NCI-H1436 (cell line): ENCODE results near the gene STPG4.

Experiments
- DNase-seq: peaks from one replicate; lab custom pipeline; 2025; lab: John Stamatoyannopoulos, UW

STPG4 gene

GRCh38 chr2:47054036-47054555 lies 101.0 kb downstream of the STPG4 start:
- no peak for DNase-seq

DNA sequence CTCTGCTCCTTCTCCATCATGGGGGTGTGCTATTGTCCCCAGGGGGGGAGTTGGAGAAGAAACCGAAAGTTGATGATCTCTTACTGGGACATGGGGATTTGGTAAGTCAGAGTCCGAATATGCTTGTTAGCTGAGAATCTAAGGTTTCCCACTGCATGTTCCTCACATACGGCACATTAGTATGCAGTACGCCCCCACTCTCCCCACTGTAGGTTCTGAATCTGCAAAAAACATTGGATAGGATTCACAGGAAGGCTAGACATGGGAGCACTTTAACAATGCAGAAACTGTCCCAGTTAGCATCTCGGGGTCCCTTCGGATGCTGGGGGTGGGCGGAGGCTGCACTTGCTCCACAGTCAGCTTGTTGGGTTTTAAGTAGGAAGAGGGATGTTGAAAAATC lies 102.3 kb downstream of the STPG4 start:
- DNase-seq = no peak

DNA sequence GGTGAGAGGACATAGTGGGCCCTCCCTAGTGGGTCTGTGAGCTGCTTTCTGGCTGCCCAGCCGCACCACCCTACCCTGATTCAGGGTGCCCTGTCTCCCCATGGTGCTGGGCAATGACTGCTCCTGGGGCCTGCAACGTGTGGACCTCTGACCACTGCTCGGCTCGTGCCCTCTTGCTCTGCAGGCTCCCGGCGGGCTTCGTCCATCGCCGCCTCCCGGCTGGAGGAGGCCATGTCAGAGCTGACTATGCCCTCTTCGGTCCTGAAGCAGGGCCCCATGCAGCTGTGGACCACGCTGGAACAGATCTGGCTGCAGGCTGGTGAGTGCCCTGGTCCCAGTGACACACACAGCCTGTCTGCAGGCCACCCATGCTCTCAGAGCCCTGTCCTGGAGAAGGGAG lies 103.5 kb downstream of the STPG4 start:
- no peak for DNase-seq

DNA sequence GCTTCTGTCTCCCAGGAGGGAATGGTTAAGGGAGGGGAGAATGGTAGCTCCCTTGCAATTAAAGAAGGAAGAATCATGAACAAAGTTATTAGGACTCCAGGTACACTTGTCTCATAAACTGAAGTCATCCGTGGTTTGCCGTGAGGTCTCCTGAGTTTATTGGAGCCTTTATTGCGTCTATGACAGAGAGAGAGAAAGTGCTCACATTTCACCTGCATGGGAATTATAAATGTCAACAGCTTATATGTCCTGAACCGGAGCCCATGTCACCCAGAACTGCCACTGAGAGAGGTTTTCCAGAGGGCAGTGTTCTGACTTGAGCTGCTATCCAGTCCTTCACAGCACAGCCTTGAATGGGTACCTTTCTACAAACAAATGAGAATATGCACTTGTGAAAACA lies 104.3 kb downstream of the STPG4 start:
- DNase-seq = no peak

- DNase-seq = no peak
These were observed 104.9 kb downstream of the STPG4 start for GRCh38 chr2:47050021-47050760.

DNA sequence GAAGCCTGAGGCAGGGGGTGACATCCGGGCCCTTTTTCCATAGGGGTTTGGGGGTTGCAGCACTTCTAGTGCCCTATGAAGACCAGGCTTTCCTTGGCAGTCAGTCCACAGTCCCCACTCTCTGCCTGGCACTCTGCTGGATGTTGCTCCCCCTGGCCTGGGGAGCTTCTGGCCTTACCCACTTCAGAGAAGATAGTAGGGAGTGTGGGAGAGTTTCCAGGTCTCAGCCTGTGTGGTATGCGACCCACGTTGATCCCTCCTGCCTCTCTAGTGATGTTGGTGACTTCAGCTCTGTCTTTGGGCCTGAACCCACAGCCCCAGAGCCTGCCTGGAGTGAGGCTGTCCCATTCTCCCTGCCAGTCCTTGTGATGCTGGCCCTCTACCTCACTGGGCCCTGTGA lies 105.6 kb downstream of the STPG4 start:
- DNase-seq = no peak

GRCh38 chr2:47048801-47049480 lies 106.2 kb downstream of the STPG4 start:
- no peak for DNase-seq

GRCh38 chr2:47046271-47046670 lies 108.8 kb downstream of the STPG4 start:
- no peak for DNase-seq

DNA sequence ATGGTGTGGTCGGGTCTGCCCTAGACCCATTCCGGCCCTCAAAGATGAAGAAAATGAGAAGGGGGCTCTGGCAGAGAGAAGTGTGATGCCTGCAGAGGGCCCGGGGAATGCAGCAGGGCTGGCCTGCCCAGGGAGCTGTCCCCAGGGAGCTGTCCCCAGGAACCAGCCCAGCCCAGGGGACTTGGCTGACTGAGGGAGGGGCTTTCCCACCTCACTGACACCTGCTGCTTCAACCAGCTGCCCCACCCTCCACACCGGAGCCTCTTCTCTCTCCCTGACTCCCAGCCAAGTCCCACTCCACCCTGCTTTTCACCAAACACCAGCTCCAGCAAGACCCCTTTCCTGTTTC lies 111.2 kb downstream of the STPG4 start:
- no peak for DNase-seq

GRCh38 chr2:47043142-47043890 lies 111.8 kb downstream of the STPG4 start:
- DNase-seq = no peak

DNA sequence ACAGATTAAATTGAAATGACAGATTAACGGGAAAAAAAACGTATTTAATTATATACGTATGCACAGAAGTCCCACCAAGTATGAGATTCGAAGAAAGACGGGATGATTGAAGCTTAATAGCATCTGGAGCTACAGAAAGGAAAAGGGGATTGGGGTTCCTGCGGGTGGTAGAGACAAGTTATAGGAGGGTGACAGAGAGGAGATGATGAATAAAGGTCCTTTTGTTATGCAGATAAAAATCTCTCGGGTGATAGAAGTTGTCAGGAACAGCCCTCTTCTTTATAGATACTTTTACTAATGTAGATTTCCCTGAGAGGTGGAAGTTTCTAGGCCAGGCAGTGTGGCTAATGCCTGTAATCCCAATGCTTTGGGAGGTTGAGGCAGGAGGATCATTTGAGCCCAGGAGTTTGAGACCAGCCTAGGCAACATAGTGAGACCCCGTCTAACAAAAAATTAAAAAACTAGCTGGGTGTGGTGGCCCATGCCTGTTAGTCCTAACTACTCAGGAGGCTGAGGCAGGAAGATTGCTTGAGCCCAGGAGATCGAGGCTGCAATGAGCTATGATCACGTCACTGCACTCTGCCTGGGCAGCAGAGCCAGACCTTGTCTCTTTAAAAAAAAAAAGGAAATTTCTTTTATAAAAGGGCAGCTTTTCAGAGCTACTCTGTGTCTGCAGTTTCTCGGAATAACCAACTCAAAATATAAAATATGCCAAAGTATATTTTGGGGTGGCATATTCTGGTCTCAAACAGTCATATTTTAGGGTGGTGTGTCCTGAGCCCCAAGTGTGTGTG lies 113.0 kb downstream of the STPG4 start:
- no peak for DNase-seq

DNA sequence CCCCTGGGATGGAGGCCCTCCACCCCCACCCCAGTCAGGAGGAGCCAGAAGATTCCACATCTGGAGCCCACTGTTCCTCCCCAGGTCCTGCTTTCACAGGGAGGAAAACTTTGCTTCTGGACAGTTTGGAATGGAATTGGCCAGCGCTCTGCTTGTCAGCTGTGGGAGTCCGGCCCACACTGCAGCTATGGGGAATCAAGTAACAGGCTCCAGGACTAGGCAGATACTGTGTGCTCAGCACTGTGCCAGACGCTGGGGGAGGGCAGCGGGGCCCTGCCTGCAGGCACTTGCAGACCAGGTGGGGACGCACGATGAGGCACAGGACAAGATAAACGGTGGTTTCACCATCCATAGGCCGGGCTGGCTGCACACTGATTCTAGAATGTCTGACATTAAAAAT lies 114.0 kb downstream of the STPG4 start:
- DNase-seq = no peak

- DNase-seq = no peak
These were observed 114.5 kb downstream of the STPG4 start for GRCh38 chr2:47040651-47041050.

DNA sequence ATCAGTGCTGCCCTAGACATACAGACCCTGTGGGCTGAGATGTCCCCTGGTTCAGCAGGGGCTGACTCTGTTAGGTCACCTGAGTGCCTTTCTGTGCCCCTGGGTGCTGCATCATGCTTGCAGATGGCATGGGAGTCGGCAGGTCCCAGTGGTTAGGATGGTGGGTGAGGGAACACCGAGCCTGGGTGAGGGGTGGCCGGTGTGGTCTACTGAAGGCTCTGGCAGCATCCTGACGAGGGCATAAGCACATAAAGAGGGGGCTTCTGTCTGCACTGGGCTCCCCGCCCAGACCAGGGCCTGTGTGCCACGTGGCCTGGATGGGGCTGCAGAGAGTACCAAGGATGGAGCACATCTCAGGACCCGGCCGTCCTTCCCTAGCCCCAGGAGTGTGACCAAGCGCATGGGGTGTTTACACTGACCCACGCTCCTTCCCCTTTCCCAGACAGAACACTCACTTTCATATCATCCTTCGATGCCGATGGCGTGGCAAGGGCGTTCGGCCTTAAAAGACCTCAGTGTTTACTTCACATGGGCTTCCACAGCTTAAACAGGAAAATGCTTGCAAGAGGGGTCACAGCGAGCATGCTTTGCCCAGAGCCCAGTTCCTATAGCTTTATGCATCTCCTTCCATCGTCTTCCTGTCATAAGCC lies 115.1 kb downstream of the STPG4 start:
- no peak for DNase-seq

DNA sequence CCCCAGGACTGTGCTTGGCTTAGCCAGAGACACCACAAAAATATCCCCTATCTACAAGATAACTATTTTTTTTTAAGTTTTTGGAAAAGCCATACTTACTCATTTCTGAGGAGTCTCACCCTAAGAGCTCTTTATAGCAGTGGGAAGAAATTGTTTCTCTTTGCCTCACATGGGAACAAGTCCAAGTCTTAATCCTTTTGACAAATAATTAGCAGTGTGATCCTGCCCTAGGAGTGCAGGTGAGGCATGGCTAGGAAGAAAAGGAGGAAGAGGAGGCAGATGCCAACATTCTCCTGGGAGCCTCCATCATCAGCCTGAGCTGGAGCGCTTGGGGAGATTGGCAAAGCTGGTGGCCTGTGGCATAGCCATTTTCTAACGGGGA lies 115.6 kb downstream of the STPG4 start:
- no peak for DNase-seq

DNA sequence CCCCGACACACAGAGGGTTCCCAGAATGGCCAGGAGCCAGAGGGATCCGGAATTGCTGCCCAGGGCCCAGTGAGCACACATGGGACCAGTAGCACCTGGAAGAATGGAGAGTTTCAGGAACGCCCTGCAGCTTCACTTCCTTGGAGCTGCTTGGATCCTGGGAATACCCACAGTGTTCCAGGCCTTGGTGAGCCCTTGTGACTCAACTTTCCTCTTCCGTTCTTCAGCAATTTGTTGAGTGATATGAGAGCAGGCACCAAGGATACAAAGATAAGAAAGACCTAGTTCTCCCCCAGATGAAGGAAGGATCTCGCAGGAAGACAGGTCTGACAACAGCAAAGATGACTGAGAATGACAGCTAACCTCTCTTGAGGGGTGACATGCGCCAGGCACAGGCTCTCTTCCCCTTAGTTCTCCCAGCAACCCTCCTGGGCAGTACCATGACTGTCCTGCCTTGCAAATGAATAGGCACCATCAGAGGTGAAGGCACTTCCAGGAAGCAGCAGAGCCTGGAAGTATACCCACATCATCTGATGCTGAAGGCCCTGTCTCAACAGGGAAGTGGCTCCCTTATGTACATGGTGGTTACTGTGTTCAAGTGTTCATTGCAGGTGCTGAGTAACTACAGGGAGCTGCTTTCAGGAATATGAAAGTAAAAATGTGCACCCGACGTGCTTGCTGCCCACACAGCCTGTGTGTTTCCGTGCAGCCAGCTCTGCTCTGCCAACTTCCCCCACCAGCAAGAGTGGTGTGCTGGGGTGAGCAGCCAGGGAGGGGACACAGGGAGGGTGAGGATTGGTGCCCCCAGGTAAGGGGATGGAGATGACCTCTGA lies 116.2 kb downstream of the STPG4 start:
- DNase-seq = no peak

GRCh38 chr2:47037678-47038077 lies 117.4 kb downstream of the STPG4 start:
- DNase-seq = no peak
